ENCODE results near the gene SEMA3B. TPM values are rescaled to one million over a fixed set of nuclear protein-coding genes. Genes with fewer than 3 reads are reported as not detected.

The SEMA3B gene
- total RNA-seq (2013), result 0.31 TPM
- polyA plus RNA-seq (under 1 TPM in 1 of 3 donors, not detected in 2; 0.56 TPM), polyA minus RNA-seq (0.72 and 0.83 TPM in 2 replicates), total RNA-seq (0.35 to 3.8 (median 1.5) reads per million in 11 experiments)

- Histone ChIP-seq H3K79me2 (ENCODE audit: insufficient read depth, low read length) (no peaks in the 10 kb centered on the region), H3K27me3 (ENCODE audit: control insufficient read depth in 2 of 2, insufficient read depth in 2 of 2, low read length in 2 of 2) (peaks cover 2 to 31% of the 10 kb centered on the region in 2 donors), H3K4me1 (ENCODE audit: control insufficient read depth in 1 of 2, insufficient read depth in 2 of 2, low read length in 2 of 2) (peaks cover 10 to 12% of the 10 kb centered on the region in 2 donors), H3K27ac (ENCODE audit: low read depth in 1 of 2, low read length in 2 of 2) (no peak within 1 kb of the TSS), H3K4me3 (replicated peaks in 1 of 3; ENCODE audit: low read depth in 2 of 3, low read length in 3 of 3) (no peak within 1 kb of the TSS), H3K9me3 (replicated peaks in 1 of 2; ENCODE audit: control insufficient read depth in 1 of 2, insufficient read depth in 1 of 2, low read length in 2 of 2) (no peaks in the 10 kb centered on the region), H4K20me1 (ENCODE audit: insufficient read depth, low read length) (peaks cover 6% of the 10 kb centered on the region), H3K36me3 (replicated peaks in 1 of 2; ENCODE audit: control insufficient read depth in 1 of 2, insufficient read depth in 2 of 2, low read length in 2 of 2) (no peaks in the 10 kb centered on the region), H3K9ac (ENCODE audit: insufficient read depth, low read length, poor library complexity, severe bottlenecking) (no peak within 1 kb of the TSS), H2AFZ (ENCODE audit: insufficient read depth, low read depth, low read length, poor library complexity, severe bottlenecking) (no peak within 1 kb of the TSS), H3K4me2 (replicated peaks; ENCODE audit: extremely low read depth, low read length, poor library complexity, severe bottlenecking) (no peak within 1 kb of the TSS)
- WGBS (ENCODE audit: insufficient coverage), result 94% methylated on average over 10 of the region's 21 CpGs
- intact Hi-C loops (cut with micrococcal nuclease), result no loop called here
- peak within 1 kb of the TSS in 1 of 2 donors; percentile 69 for H3K4me3 Mint-ChIP-seq
- H3K4me1 Mint-ChIP-seq, result peaks cover 5% of the 10 kb centered on the region
- peaks cover 37 to 55% (median 53%) of the 10 kb centered on the region in 3 donors for H3K27me3 Mint-ChIP-seq (ENCODE audit: low read depth in 3 of 3)
- peaks cover 0 to 5% (median 0%) of the 10 kb centered on the region in 7 donors for H3K9me3 Mint-ChIP-seq
- no peak for TF ChIP-seq CTCF (IDR thresholded peaks at IDR 0.05)
- peak within 1 kb of the TSS in 1 of 7 donors; percentile 45 for H3K27ac Mint-ChIP-seq
- H3K36me3 Mint-ChIP-seq, result no peaks in the 10 kb centered on the region
- no peak for DNase-seq
These were observed at the start of gene SEMA3B for GRCh38 chr3:50268703-50269451. Gene SEMA3B (plus strand): TSS chr3:50269147. CDS start chr3:50269241, 94 bp downstream.

GRCh38 chr3:50219285-50219684 is 49.7 kb upstream of the SEMA3B start:
- Mint-ChIP-seq H3K4me1 (no peaks in the 10 kb centered on the region), H3K4me3 (no peak overlapping the region), H3K9me3 (no peaks in the 10 kb centered on the region), H3K36me3 (no peaks in the 10 kb centered on the region), H3K27me3 (ENCODE audit: low read depth in 3 of 3) (peaks cover under 1 to 17% (median 8%) of the 10 kb centered on the region in 3 donors), H3K27ac (no peak overlapping the region)
- Histone ChIP-seq H3K27ac (ENCODE audit: low read depth in 1 of 2, low read length in 2 of 2) (no peak overlapping the region), H3K4me3 (replicated peaks in 1 of 3; ENCODE audit: low read depth in 2 of 3, low read length in 3 of 3) (no peak overlapping the region), H3K9ac (ENCODE audit: insufficient read depth, low read length, poor library complexity, severe bottlenecking) (no peak overlapping the region), H3K27me3 (ENCODE audit: control insufficient read depth in 2 of 2, insufficient read depth in 2 of 2, low read length in 2 of 2) (no peaks in the 10 kb centered on the region), H3K79me2 (ENCODE audit: insufficient read depth, low read length) (no peaks in the 10 kb centered on the region), H2AFZ (ENCODE audit: insufficient read depth, low read depth, low read length, poor library complexity, severe bottlenecking) (no peak overlapping the region), H3K9me3 (replicated peaks in 1 of 2; ENCODE audit: control insufficient read depth in 1 of 2, insufficient read depth in 1 of 2, low read length in 2 of 2) (no peaks in the 10 kb centered on the region), H3K36me3 (replicated peaks in 1 of 2; ENCODE audit: control insufficient read depth in 1 of 2, insufficient read depth in 2 of 2, low read length in 2 of 2) (no peaks in the 10 kb centered on the region), H3K4me2 (replicated peaks; ENCODE audit: extremely low read depth, low read length, poor library complexity, severe bottlenecking) (no peak overlapping the region), H3K4me1 (ENCODE audit: control insufficient read depth in 1 of 2, insufficient read depth in 2 of 2, low read length in 2 of 2) (no peaks in the 10 kb centered on the region), H4K20me1 (ENCODE audit: insufficient read depth, low read length) (no peaks in the 10 kb centered on the region)
- intact Hi-C loops (cut with micrococcal nuclease), result no loop called here
- DNase-seq, result no peak
- 98% methylated on average over 4 of the region's 5 CpGs for WGBS (ENCODE audit: insufficient coverage)
- TF ChIP-seq CTCF (IDR thresholded peaks at IDR 0.05), result no peak

Measured in CD14-positive monocyte (primary cell).